ENCODE data around the gene PRKRIP1.
A peak's percentile ranks its signal among the peaks of the same experiment; 100 is the strongest.
"Not testable (repeated sequence)": the region's sequence is repeated elsewhere in the genome, so short reads cannot be mapped to it uniquely, and the experiment has no call there.

The PRKRIP1 gene

GRCh38 chr7:102432442-102433218, 36.5 kb downstream of the PRKRIP1 start:
- peak; percentile 26 to 71 for DNase-seq

GRCh38 chr7:102433219-102434038, 37.3 kb downstream of the PRKRIP1 start, which contains the start of gene ORAI2:
TSS of gene ORAI2 (plus strand) at chr7:102433575. CDS start at chr7:102438957, 5,382 bp downstream.
- DNase-seq = peak in 1 of 2 experiments; percentile 90

- peak in 1 of 2 experiments; percentile 69 for DNase-seq
Measured at GRCh38 chr7:102434039-102434486, 37.9 kb downstream of the PRKRIP1 start.

GRCh38 chr7:102436118-102436517, 40.0 kb downstream of the PRKRIP1 start:
- no peak for DNase-seq

- no peak for DNase-seq
Measured at GRCh38 chr7:102439963-102440795, 44.0 kb downstream of the PRKRIP1 start.

GRCh38 chr7:102444961-102445673, 49.0 kb downstream of the PRKRIP1 start:
- no peak for DNase-seq

GRCh38 chr7:102445674-102446071, 49.5 kb downstream of the PRKRIP1 start:
- DNase-seq = no peak

GRCh38 chr7:102446387-102447156, 50.4 kb downstream of the PRKRIP1 start:
- DNase-seq = no peak

GRCh38 chr7:102447311-102447710, 51.1 kb downstream of the PRKRIP1 start:
- DNase-seq = no peak

GRCh38 chr7:102449136-102449535, 53.0 kb downstream of the PRKRIP1 start:
- no peak for DNase-seq

GRCh38 chr7:102450242-102450641, 54.1 kb downstream of the PRKRIP1 start:
- peak; percentile 45 to 50 for DNase-seq

GRCh38 chr7:102451371-102452054, 55.4 kb downstream of the PRKRIP1 start:
- DNase-seq = peak; percentile 77 to 89

GRCh38 chr7:102452451-102452850, 56.3 kb downstream of the PRKRIP1 start:
- DNase-seq = no peak

GRCh38 chr7:102453319-102453718, 57.2 kb downstream of the PRKRIP1 start:
- DNase-seq = no peak

GRCh38 chr7:102454468-102454867, 58.3 kb downstream of the PRKRIP1 start:
- DNase-seq = no peak

- DNase-seq = not testable (repeated sequence)
Measured at GRCh38 chr7:102454932-102455331, 58.8 kb downstream of the PRKRIP1 start.

GRCh38 chr7:102455596-102455995, 59.4 kb downstream of the PRKRIP1 start:
- no peak for DNase-seq

- no peak for DNase-seq
Measured at GRCh38 chr7:102456327-102456726, 60.2 kb downstream of the PRKRIP1 start.

GRCh38 chr7:102457352-102457924, 61.3 kb downstream of the PRKRIP1 start:
- no peak for DNase-seq

GRCh38 chr7:102459221-102459844, 63.2 kb downstream of the PRKRIP1 start:
- DNase-seq = no peak
